Mucosa of stomach (tissue), 1 donor: ENCODE results near the gene STX16.
"Not testable (repeated sequence)": the region's sequence is repeated elsewhere in the genome, so short reads cannot be mapped to it uniquely, and the experiment has no call there.

Experiments used
- H3K27me3 ChIP-seq: one replicate; pipeline ENCODE4 v1.7.0; 2013; ENCODE audit warnings: mild to moderate bottlenecking, low read length; ENCODE audit not compliant: control insufficient read depth, insufficient read depth
- H3K36me3 ChIP-seq: one replicate; pipeline ENCODE4 v1.7.0; 2013; ENCODE audit warnings: low read length; ENCODE audit not compliant: control insufficient read depth, insufficient read depth
- H3K4me1 ChIP-seq: one replicate; pipeline ENCODE4 v1.7.0; 2013; ENCODE audit warnings: mild to moderate bottlenecking, low read length; ENCODE audit not compliant: control insufficient read depth, insufficient read depth
- H3K4me3 ChIP-seq: one replicate; pipeline ENCODE4 v1.7.0; 2013; ENCODE audit warnings: low read length
- H3K9ac ChIP-seq: one replicate; pipeline ENCODE4 v1.7.0; 2013; ENCODE audit warnings: mild to moderate bottlenecking, low read length, moderate library complexity
- H3K9me3 ChIP-seq: one replicate; pipeline ENCODE4 v1.7.0; 2013; ENCODE audit warnings: mild to moderate bottlenecking, low read length, moderate library complexity; ENCODE audit not compliant: control insufficient read depth
- donor health status: Pancreatic carcinoma.

STX16 gene

GRCh38 chr20:58642441-58642840 is 8.6 kb upstream of the STX16 start:
- Histone ChIP-seq H3K9ac (no peak overlapping the region), H3K4me3 (no peak overlapping the region), H3K9me3 (no peaks in the 10 kb centered on the region), H3K4me1 (no peaks in the 10 kb centered on the region), H3K36me3 (no peaks in the 10 kb centered on the region), H3K27me3 (no peaks in the 10 kb centered on the region)

- not testable (repeated sequence) for H3K27me3 ChIP-seq, H3K36me3 ChIP-seq, H3K4me1 ChIP-seq, H3K4me3 ChIP-seq, H3K9ac ChIP-seq, H3K9me3 ChIP-seq
Observed at GRCh38 chr20:58642896-58643295, 8.2 kb upstream of the STX16 start.

GRCh38 chr20:58645412-58645968 is 5.6 kb upstream of the STX16 start:
- Histone ChIP-seq H3K4me1 (peaks cover 6% of the 10 kb centered on the region), H3K27me3 (no peaks in the 10 kb centered on the region), H3K4me3 (no peak overlapping the region), H3K36me3 (no peaks in the 10 kb centered on the region), H3K9me3 (no peaks in the 10 kb centered on the region), H3K9ac (no peak overlapping the region)

GRCh38 chr20:58646257-58646656 is 4.8 kb upstream of the STX16 start:
- Histone ChIP-seq H3K9me3 (no peaks in the 10 kb centered on the region), H3K27me3 (no peaks in the 10 kb centered on the region), H3K36me3 (no peaks in the 10 kb centered on the region), H3K4me3 (no peak overlapping the region), H3K9ac (no peak overlapping the region), H3K4me1 (peaks cover 6% of the 10 kb centered on the region)

- Histone ChIP-seq H3K9ac (no peak overlapping the region), H3K9me3 (no peaks in the 10 kb centered on the region), H3K4me3 (no peak overlapping the region), H3K27me3 (no peaks in the 10 kb centered on the region), H3K4me1 (peaks cover 6% of the 10 kb centered on the region), H3K36me3 (no peaks in the 10 kb centered on the region)
Observed at GRCh38 chr20:58646703-58647102, 4.4 kb upstream of the STX16 start.

- Histone ChIP-seq H3K9me3 (no peaks in the 10 kb centered on the region), H3K9ac (no peak overlapping the region), H3K4me3 (no peak overlapping the region), H3K27me3 (no peaks in the 10 kb centered on the region), H3K36me3 (no peaks in the 10 kb centered on the region), H3K4me1 (peaks cover 6% of the 10 kb centered on the region)
Observed at GRCh38 chr20:58647162-58647795, 3.8 kb upstream of the STX16 start.

GRCh38 chr20:58647796-58648501 is 3.1 kb upstream of the STX16 start:
- no peak overlapping the region for H3K4me3 ChIP-seq
- H3K36me3 ChIP-seq: no peaks in the 10 kb centered on the region
- H3K27me3 ChIP-seq: no peaks in the 10 kb centered on the region
- peaks cover 9% of the 10 kb centered on the region for H3K4me1 ChIP-seq
- H3K9me3 ChIP-seq: no peaks in the 10 kb centered on the region
- no peak overlapping the region for H3K9ac ChIP-seq

- H3K9ac ChIP-seq, H3K4me3 ChIP-seq, H3K36me3 ChIP-seq, H3K27me3 ChIP-seq, H3K9me3 ChIP-seq: not testable (repeated sequence)
- peaks cover 10% of the 10 kb centered on the region for H3K4me1 ChIP-seq
Observed at GRCh38 chr20:58648502-58648825, 2.6 kb upstream of the STX16 start.

GRCh38 chr20:58649288-58650180 is 1.5 kb upstream of the STX16 start:
- Histone ChIP-seq H3K27me3 (no peaks in the 10 kb centered on the region), H3K9ac (peak overlapping the region; percentile 99), H3K4me3 (peak overlapping the region; percentile 42), H3K4me1 (peaks cover 10% of the 10 kb centered on the region), H3K36me3 (no peaks in the 10 kb centered on the region), H3K9me3 (no peaks in the 10 kb centered on the region)

GRCh38 chr20:58650181-58650775 is 805 bp upstream of the STX16 start:
- H3K27me3 ChIP-seq: no peaks in the 10 kb centered on the region
- peak overlapping the region; percentile 99 for H3K9ac ChIP-seq
- peak overlapping the region; percentile 98 for H3K4me3 ChIP-seq
- no peaks in the 10 kb centered on the region for H3K9me3 ChIP-seq
- H3K36me3 ChIP-seq: no peaks in the 10 kb centered on the region
- H3K4me1 ChIP-seq: peaks cover 10% of the 10 kb centered on the region

GRCh38 chr20:58651559-58651945 is 469 bp downstream of the STX16 start:
- peak overlapping the region; percentile 98 for H3K4me3 ChIP-seq
- H3K27me3 ChIP-seq: no peaks in the 10 kb centered on the region
- H3K9ac ChIP-seq: peak overlapping the region; percentile 99
- no peaks in the 10 kb centered on the region for H3K36me3 ChIP-seq
- H3K4me1 ChIP-seq: peaks cover 10% of the 10 kb centered on the region
- no peaks in the 10 kb centered on the region for H3K9me3 ChIP-seq
